ENCODE measurements around the gene AP1S1.

DNA sequence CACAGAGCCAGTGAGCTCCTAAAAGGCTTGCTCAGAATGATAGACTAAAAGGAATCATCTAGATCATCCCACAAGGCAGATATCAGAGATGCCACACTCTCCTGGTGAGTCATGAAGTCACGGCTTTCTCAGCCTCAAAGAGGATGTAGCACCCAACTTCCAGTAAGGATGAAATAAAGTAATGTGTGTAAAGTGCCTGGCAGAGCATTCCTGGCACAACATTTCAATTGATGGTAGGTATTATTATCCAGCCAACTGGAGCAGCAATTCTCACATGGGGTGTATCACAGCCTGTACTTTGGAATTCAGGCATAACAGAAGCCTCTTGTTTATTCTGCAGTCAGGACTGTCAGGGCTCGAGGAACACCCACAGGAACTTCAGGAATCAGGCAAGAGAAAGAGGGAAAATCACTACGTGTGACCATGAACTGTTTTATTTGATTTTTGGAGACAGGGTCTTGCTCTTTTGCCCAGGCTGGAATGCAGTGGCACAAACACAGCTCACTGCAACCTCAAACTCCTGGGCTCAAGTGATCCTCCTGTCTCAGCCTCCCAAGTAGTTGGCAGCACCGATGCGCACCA lies 31.1 kb downstream of the AP1S1 start:
- TF ChIP-seq, protein P1, sequence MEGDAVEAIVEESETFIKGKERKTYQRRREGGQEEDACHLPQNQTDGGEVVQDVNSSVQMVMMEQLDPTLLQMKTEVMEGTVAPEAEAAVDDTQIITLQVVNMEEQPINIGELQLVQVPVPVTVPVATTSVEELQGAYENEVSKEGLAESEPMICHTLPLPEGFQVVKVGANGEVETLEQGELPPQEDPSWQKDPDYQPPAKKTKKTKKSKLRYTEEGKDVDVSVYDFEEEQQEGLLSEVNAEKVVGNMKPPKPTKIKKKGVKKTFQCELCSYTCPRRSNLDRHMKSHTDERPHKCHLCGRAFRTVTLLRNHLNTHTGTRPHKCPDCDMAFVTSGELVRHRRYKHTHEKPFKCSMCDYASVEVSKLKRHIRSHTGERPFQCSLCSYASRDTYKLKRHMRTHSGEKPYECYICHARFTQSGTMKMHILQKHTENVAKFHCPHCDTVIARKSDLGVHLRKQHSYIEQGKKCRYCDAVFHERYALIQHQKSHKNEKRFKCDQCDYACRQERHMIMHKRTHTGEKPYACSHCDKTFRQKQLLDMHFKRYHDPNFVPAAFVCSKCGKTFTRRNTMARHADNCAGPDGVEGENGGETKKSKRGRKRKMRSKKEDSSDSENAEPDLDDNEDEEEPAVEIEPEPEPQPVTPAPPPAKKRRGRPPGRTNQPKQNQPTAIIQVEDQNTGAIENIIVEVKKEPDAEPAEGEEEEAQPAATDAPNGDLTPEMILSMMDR (IDR thresholded peaks at IDR 0.05) = no peak
- TF ChIP-seq POLR2A (IDR thresholded peaks at IDR 0.05; ENCODE audit: low read depth) = no peak
- no peak for TF ChIP-seq EP300 (IDR thresholded peaks at IDR 0.05)
- TF ChIP-seq POLR2AphosphoS5 (IDR thresholded peaks at IDR 0.05) = no peak

Data from esophagus muscularis mucosa (tissue), 4 donors.